ENCODE measurements around the gene KIF26B. TPM values are rescaled to one million over a fixed set of nuclear protein-coding genes. Genes with fewer than 3 reads are reported as not detected.

The KIF26B gene
- total RNA-seq, 4 donors from 2014 or later: 2.4 to 6.7 (median 6.1) TPM

- H3K27me3 ChIP-seq: no peaks in the 10 kb centered on the region
- no peak overlapping the region for H3K27ac ChIP-seq
- H3K36me3 ChIP-seq: no peaks in the 10 kb centered on the region
- WGBS, 2 donors: 90 to 96% methylated on average over 1 of the region's 1 CpG
- TF ChIP-seq CTCF (IDR thresholded peaks at IDR 0.05) (no peak), POLR2A (IDR thresholded peaks at IDR 0.05) (no peak)
- intact Hi-C loops (cut with DNase I): no loop called here
- no peaks in the 10 kb centered on the region for H3K9me3 ChIP-seq
- no peak overlapping the region for H3K4me3 ChIP-seq (replicated peaks in 1 of 3)
- no peak for DNase-seq
- H3K4me1 ChIP-seq: no peaks in the 10 kb centered on the region
Observed at GRCh38 chr1:245390975-245391374, 236.2 kb downstream of the KIF26B start.

GRCh38 chr1:245393694-245394093 is 238.9 kb downstream of the KIF26B start:
- Histone ChIP-seq H3K27ac (no peak overlapping the region), H3K27me3 (no peaks in the 10 kb centered on the region), H3K4me1 (no peaks in the 10 kb centered on the region), H3K36me3 (no peaks in the 10 kb centered on the region), H3K4me3 (replicated peaks in 1 of 3) (no peak overlapping the region), H3K9me3 (no peaks in the 10 kb centered on the region)
- intact Hi-C loops (cut with DNase I): no loop called here
- no peak for DNase-seq
- TF ChIP-seq CTCF (IDR thresholded peaks at IDR 0.05) (no peak), POLR2A (IDR thresholded peaks at IDR 0.05) (no peak)
- WGBS, 2 donors: 82 to 89% methylated on average over 3 of the region's 3 CpGs

GRCh38 chr1:245395680-245396079 is 240.9 kb downstream of the KIF26B start:
- no peak for TF ChIP-seq POLR2A (IDR thresholded peaks at IDR 0.05)
- no peak for TF ChIP-seq CTCF (IDR thresholded peaks at IDR 0.05)
- no peaks in the 10 kb centered on the region for H3K27me3 ChIP-seq
- no peaks in the 10 kb centered on the region for H3K9me3 ChIP-seq
- no peaks in the 10 kb centered on the region for H3K4me1 ChIP-seq
- no peak overlapping the region for H3K27ac ChIP-seq
- no peak overlapping the region for H3K4me3 ChIP-seq (replicated peaks in 1 of 3)
- WGBS, 2 donors: 66 to 73% methylated on average over 4 of the region's 4 CpGs
- DNase-seq: no peak
- H3K36me3 ChIP-seq: no peaks in the 10 kb centered on the region
- intact Hi-C loops (cut with DNase I): no loop called here

- no peaks in the 10 kb centered on the region for H3K9me3 ChIP-seq
- H3K27me3 ChIP-seq: no peaks in the 10 kb centered on the region
- TF ChIP-seq POLR2A (IDR thresholded peaks at IDR 0.05) (no peak), CTCF (IDR thresholded peaks at IDR 0.05) (no peak)
- no peaks in the 10 kb centered on the region for H3K36me3 ChIP-seq
- no peak for DNase-seq
- H3K27ac ChIP-seq: no peak overlapping the region
- WGBS, 2 donors: 85 to 86% methylated on average over 2 of the region's 2 CpGs
- no peaks in the 10 kb centered on the region for H3K4me1 ChIP-seq
- intact Hi-C loops (cut with DNase I): no loop called here
- no peak overlapping the region for H3K4me3 ChIP-seq (replicated peaks in 1 of 3)
Observed at GRCh38 chr1:245396615-245397014, 241.8 kb downstream of the KIF26B start.

GRCh38 chr1:245397771-245398170 is 243.0 kb downstream of the KIF26B start:
- Histone ChIP-seq H3K27ac (no peak overlapping the region), H3K36me3 (no peaks in the 10 kb centered on the region), H3K9me3 (no peaks in the 10 kb centered on the region), H3K4me1 (no peaks in the 10 kb centered on the region), H3K4me3 (replicated peaks in 1 of 3) (no peak overlapping the region), H3K27me3 (no peaks in the 10 kb centered on the region)
- TF ChIP-seq CTCF (IDR thresholded peaks at IDR 0.05): no peak
- TF ChIP-seq POLR2A (IDR thresholded peaks at IDR 0.05): no peak
- WGBS, 2 donors: 80 to 83% methylated on average over 3 of the region's 3 CpGs
- no peak for DNase-seq
- intact Hi-C loops (cut with DNase I): no loop called here
